WTC11 (cell line): ENCODE data around the gene SRD5A1. TPM values are rescaled to one million over a fixed set of nuclear protein-coding genes. Genes with fewer than 3 reads are reported as not detected.

Source experiments
- ATAC-seq: fragments of 200-7000 bp; cut with Tn5 transposase; 2 replicates; pipeline ENCODE4 v1.10.0; 2021; ENCODE audit warnings: mild to moderate bottlenecking, moderate library complexity
- CTCF ChIA-PET: fragments of 300-600 bp; sonication (Branson Sonifier 250); formaldehyde crosslinking; loops from one replicate; lab custom pipeline; 2021; ENCODE audit warnings: antibody characterized with exemption; lab: Charles Lee
- POLR2A ChIA-PET: fragments of 350-600 bp; sonication (Branson Sonifier 250); formaldehyde crosslinking; loops from one replicate; lab custom pipeline; 2021; ENCODE audit warnings: antibody characterized with exemption; lab: Charles Lee
- DNase-seq: peaks from one replicate; pipeline ENCODE4 v3.0.0; 2021; ENCODE audit warnings: low spot score
- H3K27ac Mint-ChIP-seq: 2 replicates; pipeline ENCODE4 v1.8.0; 2021; ENCODE audit warnings: mixed read lengths
- H3K27me3 Mint-ChIP-seq: 2 replicates; pipeline ENCODE4 v1.8.0; 2021; ENCODE audit warnings: low read depth, mild to moderate bottlenecking, moderate library complexity, mixed read lengths
- H3K36me3 Mint-ChIP-seq: 2 replicates; pipeline ENCODE4 v1.8.0; 2021; ENCODE audit warnings: mixed read lengths
- H3K4me1 Mint-ChIP-seq: 2 replicates; pipeline ENCODE4 v1.8.0; 2022; ENCODE audit warnings: mixed read lengths
- H3K4me3 Mint-ChIP-seq: 2 replicates; pipeline ENCODE4 v1.8.0; 2021; ENCODE audit warnings: mild to moderate bottlenecking, moderate library complexity, mixed read lengths
- H3K9me3 Mint-ChIP-seq: 2 replicates; pipeline ENCODE4 v1.8.0; 2021; ENCODE audit warnings: mixed read lengths
- GTF2I ChIP-seq: fragments of 250-450 bp; sonication (Bioruptor Pico); conservative IDR thresholded peaks from 2 replicates; pipeline ENCODE4 v1.4.0; 2021; ENCODE audit warnings: mild to moderate bottlenecking
- HMGA2 ChIP-seq: fragments of 250-450 bp; sonication (Bioruptor Pico); IDR thresholded peaks from 2 replicates; pipeline ENCODE4 v1.4.0; 2021; ENCODE audit warnings: mild to moderate bottlenecking, moderate library complexity
- JUN ChIP-seq: sonication (generic); formaldehyde crosslinking; IDR thresholded peaks from 2 replicates; pipeline ENCODE4 v1.8.0; 2023; ENCODE audit warnings: mild to moderate bottlenecking, missing genetic modification reagents
- OVOL2 ChIP-seq: fragments of 250-450 bp; sonication (Bioruptor Pico); IDR thresholded peaks from 2 replicates; pipeline ENCODE4 v1.9.0; 2021; ENCODE audit warnings: mild to moderate bottlenecking, borderline replicate concordance
- ZNF671 ChIP-seq: fragments of 250-450 bp; sonication (Bioruptor Pico); IDR thresholded peaks from 2 replicates; pipeline ENCODE4 v1.8.0; 2021; ENCODE audit warnings: mild to moderate bottlenecking
- total RNA-seq: library from RNA; stranded (reverse); gene quantifications from 3 replicates; pipeline ENCODE4 v1.2.3, GENCODE V29; 2021
- TF ChIP-seq, protein P1 (sequence below): sonication (generic); formaldehyde crosslinking; conservative IDR thresholded peaks from 2 replicates; pipeline ENCODE4 v1.8.1; 2022; ENCODE audit warnings: mild to moderate bottlenecking, missing genetic modification reagents
- TF ChIP-seq, protein P2 (sequence below): sonication (generic); formaldehyde crosslinking; IDR thresholded peaks from 2 replicates; pipeline ENCODE4 v1.8.1; 2023; ENCODE audit warnings: mild to moderate bottlenecking, missing genetic modification reagents
- TF ChIP-seq, protein P3 (sequence below): fragments of 250-450 bp; sonication (Bioruptor Pico); conservative IDR thresholded peaks from 2 replicates; pipeline ENCODE4 v1.9.0; 2021; ENCODE audit warnings: mild to moderate bottlenecking
- TF ChIP-seq, protein P4 (sequence below): sonication (generic); formaldehyde crosslinking; IDR thresholded peaks from 2 replicates; pipeline ENCODE4 v1.8.0; 2022; ENCODE audit warnings: missing genetic modification reagents
- TF ChIP-seq, protein P5 (sequence below): fragments of 250-450 bp; sonication (Bioruptor Pico); IDR thresholded peaks from 2 replicates; pipeline ENCODE4 v1.9.0; 2021; ENCODE audit warnings: mild to moderate bottlenecking
- TF ChIP-seq, protein P6 (sequence below): sonication (generic); formaldehyde crosslinking; IDR thresholded peaks from 2 replicates; pipeline ENCODE4 v1.8.1; 2023; ENCODE audit warnings: mild to moderate bottlenecking, missing genetic modification reagents, moderate library complexity

The SRD5A1 gene
- total RNA-seq, 1 experiment from 2014 or later = 36.9 TPM

DNA sequence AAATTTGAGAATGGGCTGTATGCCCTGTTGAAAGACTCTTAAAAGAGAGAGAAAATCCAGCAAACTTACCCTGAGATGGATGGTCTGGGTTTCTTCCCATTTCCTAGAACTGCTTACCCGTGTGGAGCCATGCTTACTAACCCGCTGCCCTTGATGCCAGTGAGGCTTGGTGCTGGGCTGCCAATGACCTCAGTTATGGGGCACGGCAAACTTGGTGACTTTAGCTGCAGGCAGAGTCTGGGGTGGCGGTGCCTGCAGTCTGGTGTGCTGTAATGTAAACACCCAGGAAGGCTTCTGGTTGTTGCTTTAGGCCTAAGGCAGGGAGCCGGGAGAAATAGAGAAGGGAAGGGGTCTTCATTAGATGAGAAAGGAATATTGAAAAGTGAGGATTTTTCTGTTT, 72.7 kb downstream of the SRD5A1 start:
- CTCF ChIA-PET = no interaction called here
- ATAC-seq (no peak), DNase-seq (no peak)
- H3K4me3 Mint-ChIP-seq = no peak overlapping the region
- H3K9me3 Mint-ChIP-seq = no peaks in the 10 kb centered on the region
- H3K27ac Mint-ChIP-seq = no peak overlapping the region
- POLR2A ChIA-PET = no interaction called here
- H3K36me3 Mint-ChIP-seq = no peaks in the 10 kb centered on the region
- peaks cover 8% of the 10 kb centered on the region for H3K4me1 Mint-ChIP-seq
- TF ChIP-seq GTF2I (CRISPR knock-in tag) = no peak
- no peak for TF ChIP-seq ZNF671 (CRISPR knock-in tag)
- TF ChIP-seq HMGA2 (CRISPR knock-in tag) = no peak
- TF ChIP-seq, protein P1, sequence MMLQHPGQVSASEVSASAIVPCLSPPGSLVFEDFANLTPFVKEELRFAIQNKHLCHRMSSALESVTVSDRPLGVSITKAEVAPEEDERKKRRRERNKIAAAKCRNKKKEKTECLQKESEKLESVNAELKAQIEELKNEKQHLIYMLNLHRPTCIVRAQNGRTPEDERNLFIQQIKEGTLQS (CRISPR knock-in tag) = no peak
- TF ChIP-seq OVOL2 (CRISPR knock-in tag) = no peak
- TF ChIP-seq, protein P2, sequence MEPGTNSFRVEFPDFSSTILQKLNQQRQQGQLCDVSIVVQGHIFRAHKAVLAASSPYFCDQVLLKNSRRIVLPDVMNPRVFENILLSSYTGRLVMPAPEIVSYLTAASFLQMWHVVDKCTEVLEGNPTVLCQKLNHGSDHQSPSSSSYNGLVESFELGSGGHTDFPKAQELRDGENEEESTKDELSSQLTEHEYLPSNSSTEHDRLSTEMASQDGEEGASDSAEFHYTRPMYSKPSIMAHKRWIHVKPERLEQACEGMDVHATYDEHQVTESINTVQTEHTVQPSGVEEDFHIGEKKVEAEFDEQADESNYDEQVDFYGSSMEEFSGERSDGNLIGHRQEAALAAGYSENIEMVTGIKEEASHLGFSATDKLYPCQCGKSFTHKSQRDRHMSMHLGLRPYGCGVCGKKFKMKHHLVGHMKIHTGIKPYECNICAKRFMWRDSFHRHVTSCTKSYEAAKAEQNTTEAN (CRISPR knock-in tag) = no peak
- TF ChIP-seq, all 79 proteins: peak for 0
- peaks cover 12% of the 10 kb centered on the region for H3K27me3 Mint-ChIP-seq

DNA sequence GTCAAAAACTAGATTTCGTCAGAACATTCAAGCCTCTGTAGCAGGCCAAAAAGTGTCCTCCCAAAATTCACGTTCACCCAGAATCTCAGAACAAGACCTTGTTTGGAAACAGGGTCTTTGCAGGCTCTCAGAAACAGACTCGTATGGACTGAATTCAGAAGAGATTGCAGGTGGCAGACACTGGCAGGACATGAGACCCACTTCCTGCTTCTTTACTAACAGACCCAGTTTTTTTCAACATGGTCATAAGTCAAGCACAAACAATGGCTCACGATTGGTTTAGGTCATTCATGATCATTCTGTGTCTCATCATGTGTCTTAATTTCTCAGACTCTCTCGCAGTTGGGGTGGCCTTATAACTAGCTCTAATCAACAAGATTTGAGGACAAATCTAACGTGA, 74.6 kb downstream of the SRD5A1 start:
- no peak overlapping the region for H3K4me3 Mint-ChIP-seq
- H3K36me3 Mint-ChIP-seq = no peaks in the 10 kb centered on the region
- TF ChIP-seq, protein P3, sequence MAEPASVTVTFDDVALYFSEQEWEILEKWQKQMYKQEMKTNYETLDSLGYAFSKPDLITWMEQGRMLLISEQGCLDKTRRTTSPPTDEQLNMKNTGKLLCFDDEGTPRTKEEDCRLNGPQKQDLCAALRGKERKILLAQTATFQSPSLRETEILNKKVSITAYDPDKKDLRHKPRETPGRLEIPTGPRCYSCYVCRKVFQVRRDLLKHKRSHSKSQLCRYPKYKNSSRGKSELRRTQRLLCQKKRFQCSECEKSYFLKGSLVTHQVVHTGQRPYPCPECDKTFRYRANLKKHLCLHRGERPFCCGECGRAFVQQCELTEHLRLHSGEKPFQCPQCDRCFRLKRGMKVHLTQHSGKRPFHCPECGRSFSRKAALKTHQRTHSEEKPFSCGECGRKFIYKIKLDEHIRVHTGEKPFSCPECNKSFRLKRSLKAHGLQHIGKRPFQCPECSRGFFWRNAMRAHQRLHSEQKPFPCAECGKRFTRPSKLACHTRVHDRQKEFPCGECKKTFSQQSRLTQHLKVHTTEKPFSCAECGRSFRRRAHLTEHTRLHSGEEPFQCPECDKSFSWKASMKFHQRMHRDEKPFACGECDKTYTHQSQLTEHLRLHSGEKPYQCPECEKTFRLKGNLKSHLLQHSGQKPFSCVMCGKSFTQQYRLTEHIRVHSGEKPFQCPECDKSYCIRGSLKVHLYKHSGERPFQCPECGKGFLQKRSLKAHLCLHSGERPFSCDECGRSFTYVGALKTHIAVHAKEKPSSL (CRISPR knock-in tag) = no peak
- no peak for TF ChIP-seq JUN (CRISPR knock-in tag)
- TF ChIP-seq, protein P4, sequence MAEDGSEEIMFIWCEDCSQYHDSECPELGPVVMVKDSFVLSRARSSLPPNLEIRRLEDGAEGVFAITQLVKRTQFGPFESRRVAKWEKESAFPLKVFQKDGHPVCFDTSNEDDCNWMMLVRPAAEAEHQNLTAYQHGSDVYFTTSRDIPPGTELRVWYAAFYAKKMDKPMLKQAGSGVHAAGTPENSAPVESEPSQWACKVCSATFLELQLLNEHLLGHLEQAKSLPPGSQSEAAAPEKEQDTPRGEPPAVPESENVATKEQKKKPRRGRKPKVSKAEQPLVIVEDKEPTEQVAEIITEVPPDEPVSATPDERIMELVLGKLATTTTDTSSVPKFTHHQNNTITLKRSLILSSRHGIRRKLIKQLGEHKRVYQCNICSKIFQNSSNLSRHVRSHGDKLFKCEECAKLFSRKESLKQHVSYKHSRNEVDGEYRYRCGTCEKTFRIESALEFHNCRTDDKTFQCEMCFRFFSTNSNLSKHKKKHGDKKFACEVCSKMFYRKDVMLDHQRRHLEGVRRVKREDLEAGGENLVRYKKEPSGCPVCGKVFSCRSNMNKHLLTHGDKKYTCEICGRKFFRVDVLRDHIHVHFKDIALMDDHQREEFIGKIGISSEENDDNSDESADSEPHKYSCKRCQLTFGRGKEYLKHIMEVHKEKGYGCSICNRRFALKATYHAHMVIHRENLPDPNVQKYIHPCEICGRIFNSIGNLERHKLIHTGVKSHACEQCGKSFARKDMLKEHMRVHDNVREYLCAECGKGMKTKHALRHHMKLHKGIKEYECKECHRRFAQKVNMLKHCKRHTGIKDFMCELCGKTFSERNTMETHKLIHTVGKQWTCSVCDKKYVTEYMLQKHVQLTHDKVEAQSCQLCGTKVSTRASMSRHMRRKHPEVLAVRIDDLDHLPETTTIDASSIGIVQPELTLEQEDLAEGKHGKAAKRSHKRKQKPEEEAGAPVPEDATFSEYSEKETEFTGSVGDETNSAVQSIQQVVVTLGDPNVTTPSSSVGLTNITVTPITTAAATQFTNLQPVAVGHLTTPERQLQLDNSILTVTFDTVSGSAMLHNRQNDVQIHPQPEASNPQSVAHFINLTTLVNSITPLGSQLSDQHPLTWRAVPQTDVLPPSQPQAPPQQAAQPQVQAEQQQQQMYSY (CRISPR knock-in tag) = no peak
- TF ChIP-seq HMGA2 (CRISPR knock-in tag) = no peak
- TF ChIP-seq OVOL2 (CRISPR knock-in tag) = no peak
- TF ChIP-seq, protein P5, sequence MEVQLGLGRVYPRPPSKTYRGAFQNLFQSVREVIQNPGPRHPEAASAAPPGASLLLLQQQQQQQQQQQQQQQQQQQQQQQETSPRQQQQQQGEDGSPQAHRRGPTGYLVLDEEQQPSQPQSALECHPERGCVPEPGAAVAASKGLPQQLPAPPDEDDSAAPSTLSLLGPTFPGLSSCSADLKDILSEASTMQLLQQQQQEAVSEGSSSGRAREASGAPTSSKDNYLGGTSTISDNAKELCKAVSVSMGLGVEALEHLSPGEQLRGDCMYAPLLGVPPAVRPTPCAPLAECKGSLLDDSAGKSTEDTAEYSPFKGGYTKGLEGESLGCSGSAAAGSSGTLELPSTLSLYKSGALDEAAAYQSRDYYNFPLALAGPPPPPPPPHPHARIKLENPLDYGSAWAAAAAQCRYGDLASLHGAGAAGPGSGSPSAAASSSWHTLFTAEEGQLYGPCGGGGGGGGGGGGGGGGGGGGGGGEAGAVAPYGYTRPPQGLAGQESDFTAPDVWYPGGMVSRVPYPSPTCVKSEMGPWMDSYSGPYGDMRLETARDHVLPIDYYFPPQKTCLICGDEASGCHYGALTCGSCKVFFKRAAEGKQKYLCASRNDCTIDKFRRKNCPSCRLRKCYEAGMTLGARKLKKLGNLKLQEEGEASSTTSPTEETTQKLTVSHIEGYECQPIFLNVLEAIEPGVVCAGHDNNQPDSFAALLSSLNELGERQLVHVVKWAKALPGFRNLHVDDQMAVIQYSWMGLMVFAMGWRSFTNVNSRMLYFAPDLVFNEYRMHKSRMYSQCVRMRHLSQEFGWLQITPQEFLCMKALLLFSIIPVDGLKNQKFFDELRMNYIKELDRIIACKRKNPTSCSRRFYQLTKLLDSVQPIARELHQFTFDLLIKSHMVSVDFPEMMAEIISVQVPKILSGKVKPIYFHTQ (CRISPR knock-in tag) = no peak
- TF ChIP-seq, protein P6, sequence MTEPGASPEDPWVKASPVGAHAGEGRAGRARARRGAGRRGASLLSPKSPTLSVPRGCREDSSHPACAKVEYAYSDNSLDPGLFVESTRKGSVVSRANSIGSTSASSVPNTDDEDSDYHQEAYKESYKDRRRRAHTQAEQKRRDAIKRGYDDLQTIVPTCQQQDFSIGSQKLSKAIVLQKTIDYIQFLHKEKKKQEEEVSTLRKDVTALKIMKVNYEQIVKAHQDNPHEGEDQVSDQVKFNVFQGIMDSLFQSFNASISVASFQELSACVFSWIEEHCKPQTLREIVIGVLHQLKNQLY (CRISPR knock-in tag) = no peak
- peaks cover 7% of the 10 kb centered on the region for H3K4me1 Mint-ChIP-seq
- no peak overlapping the region for H3K27ac Mint-ChIP-seq
- CTCF ChIA-PET = interaction anchor here (1.2 kb wide), 1 partner anchor 21 kb away, joined by 3 read pairs; no protein-coding TSS in a partner anchor
- no peak for DNase-seq
- H3K9me3 Mint-ChIP-seq = no peaks in the 10 kb centered on the region
- POLR2A ChIA-PET = no interaction called here
- H3K27me3 Mint-ChIP-seq = peaks cover 19% of the 10 kb centered on the region
- no peak for ATAC-seq
